Fibroblast of lung (primary cell): ENCODE results near the gene CCDC201.

Experiments used
- EZH2 ChIP-seq: IDR thresholded peaks from 2 replicates; pipeline ENCODE4 v1.5.1; 2012; ENCODE audit warnings: low read length, control low read depth, mild to moderate bottlenecking; ENCODE audit errors: missing control alignments
- TF ChIP-seq, protein P1 (sequence below), 2 donors: IDR thresholded peaks in 1 of 2; conservative IDR thresholded peaks in 1 of 2; 1 replicate in 1 of 2; 2 replicates in 1 of 2; pipeline ENCODE4 v1.5.1; 2011 to 2012; ENCODE audit warnings: low read length in 2 of 2, control low read depth in 1 of 2, inconsistent platforms in 1 of 2, low read depth in 1 of 2, mild to moderate bottlenecking in 1 of 2

DNA sequence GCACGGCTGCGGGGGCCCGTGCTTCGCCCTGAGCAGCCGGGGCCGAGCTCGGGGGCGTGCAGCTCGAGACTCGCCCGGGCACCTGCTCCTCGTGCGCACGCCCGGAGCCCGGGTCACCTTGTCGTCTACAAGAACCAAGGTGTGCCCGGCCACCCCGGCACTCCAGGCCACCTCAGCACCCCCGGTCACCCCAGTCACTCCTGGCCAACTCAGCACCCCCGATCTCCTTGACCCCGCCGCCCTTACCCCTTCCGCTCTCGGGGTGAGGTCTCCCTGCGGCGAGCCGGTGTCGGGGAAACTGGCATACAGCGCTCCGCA, 48.5 kb upstream of the CCDC201 start:
- TF ChIP-seq, protein P1, sequence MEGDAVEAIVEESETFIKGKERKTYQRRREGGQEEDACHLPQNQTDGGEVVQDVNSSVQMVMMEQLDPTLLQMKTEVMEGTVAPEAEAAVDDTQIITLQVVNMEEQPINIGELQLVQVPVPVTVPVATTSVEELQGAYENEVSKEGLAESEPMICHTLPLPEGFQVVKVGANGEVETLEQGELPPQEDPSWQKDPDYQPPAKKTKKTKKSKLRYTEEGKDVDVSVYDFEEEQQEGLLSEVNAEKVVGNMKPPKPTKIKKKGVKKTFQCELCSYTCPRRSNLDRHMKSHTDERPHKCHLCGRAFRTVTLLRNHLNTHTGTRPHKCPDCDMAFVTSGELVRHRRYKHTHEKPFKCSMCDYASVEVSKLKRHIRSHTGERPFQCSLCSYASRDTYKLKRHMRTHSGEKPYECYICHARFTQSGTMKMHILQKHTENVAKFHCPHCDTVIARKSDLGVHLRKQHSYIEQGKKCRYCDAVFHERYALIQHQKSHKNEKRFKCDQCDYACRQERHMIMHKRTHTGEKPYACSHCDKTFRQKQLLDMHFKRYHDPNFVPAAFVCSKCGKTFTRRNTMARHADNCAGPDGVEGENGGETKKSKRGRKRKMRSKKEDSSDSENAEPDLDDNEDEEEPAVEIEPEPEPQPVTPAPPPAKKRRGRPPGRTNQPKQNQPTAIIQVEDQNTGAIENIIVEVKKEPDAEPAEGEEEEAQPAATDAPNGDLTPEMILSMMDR (conservative IDR thresholded peaks at IDR 0.05 in 1 of 2, IDR thresholded peaks at IDR 0.05 in 1 of 2; ENCODE audit: low read depth in 1 of 2, low read length in 2 of 2) = no peak
- TF ChIP-seq EZH2 = no peak
